SU-DHL-6 (cell line): Measurements from ENCODE around the gene RYK.
A peak's percentile ranks its signal among the peaks of the same experiment; 100 is the strongest.

ENCODE experiments used
- H2AFZ ChIP-seq: fragments of 200-600 bp; sonication (generic); 2 replicates; pipeline ENCODE4 v1.6.1; 2014; ENCODE audit warnings: low read depth, mild to moderate bottlenecking, moderate library complexity, mixed read lengths, antibody characterized with exemption, low read length; ENCODE audit not compliant: severe bottlenecking
- H3F3A ChIP-seq: fragments of 200-600 bp; shearing (Covaris generic); 2 replicates; pipeline ENCODE4 v1.6.0; 2016; ENCODE audit warnings: antibody characterized with exemption, mild to moderate bottlenecking; ENCODE audit not compliant: insufficient read depth
- H3K27ac ChIP-seq: fragments of 200-600 bp; sonication (generic); 2 replicates; pipeline ENCODE4 v1.5.1; 2016; ENCODE audit warnings: low read depth, mild to moderate bottlenecking, low read length, moderate library complexity, mixed read lengths
- H3K27me3 ChIP-seq: fragments of 200-600 bp; sonication (generic), shearing (Covaris generic); 2 replicates; pipeline ENCODE4 v1.6.0; 2014; ENCODE audit warnings: mild to moderate bottlenecking, low read length
- H3K36me3 ChIP-seq: fragments of 200-600 bp; sonication (generic); 2 replicates; pipeline ENCODE4 v1.6.1; 2014; ENCODE audit warnings: mild to moderate bottlenecking, low read length, mixed read lengths
- H3K4me2 ChIP-seq: fragments of 300-600, 200-600 bp; shearing (Covaris generic), sonication (generic); 2 replicates; pipeline ENCODE4 v1.6.0; 2014; ENCODE audit warnings: low read length, low read depth, mild to moderate bottlenecking; ENCODE audit not compliant: poor library complexity, severe bottlenecking
- H3K4me3 ChIP-seq: fragments of 200-600 bp; sonication (generic); 2 replicates; pipeline ENCODE4 v1.5.1; 2014; ENCODE audit warnings: antibody characterized with exemption, low read length, mild to moderate bottlenecking, mixed read lengths; ENCODE audit not compliant: insufficient read depth, poor library complexity, severe bottlenecking
- H3K79me2 ChIP-seq: fragments of 200-600 bp; sonication (generic); 2 replicates; pipeline ENCODE4 v1.6.1; 2014; ENCODE audit warnings: mild to moderate bottlenecking, low read length, moderate library complexity; ENCODE audit not compliant: insufficient read depth
- H3K9ac ChIP-seq: fragments of 200-600 bp; sonication (generic); 2 replicates; pipeline ENCODE4 v1.7.0; 2014; ENCODE audit warnings: mild to moderate bottlenecking, low read length
- H3K9me2 ChIP-seq: fragments of 200-600 bp; sonication (generic); replicated peaks from 2 replicates; pipeline ENCODE4 v1.6.1; 2014; ENCODE audit warnings: low read length; ENCODE audit not compliant: insufficient read depth
- H3K9me3 ChIP-seq: fragments of 200-600 bp; sonication (generic); 2 replicates; pipeline ENCODE4 v1.6.1; 2014; ENCODE audit warnings: low read length, mixed read lengths; ENCODE audit not compliant: insufficient read depth
- H4K20me1 ChIP-seq: fragments of 200-600 bp; sonication (generic); 2 replicates; pipeline ENCODE4 v1.6.1; 2014; ENCODE audit warnings: low read depth, mild to moderate bottlenecking, antibody characterized with exemption, low read length, moderate library complexity, mixed read lengths
- CTCF ChIP-seq: fragments of 200-600 bp; sonication (generic); IDR thresholded peaks from one replicate; pipeline ENCODE4 v1.5.1; 2017; ENCODE audit warnings: antibody characterized with exemption, mild to moderate bottlenecking, low read length, moderate library complexity; ENCODE audit not compliant: insufficient read depth, poor library complexity, severe bottlenecking
- EZH2phosphoT487 ChIP-seq: fragments of 200-600 bp; sonication (generic), shearing (Covaris generic); conservative IDR thresholded peaks from 2 replicates; pipeline ENCODE4 v1.6.1; 2018; ENCODE audit warnings: mild to moderate bottlenecking, antibody characterized with exemption, low read length, moderate library complexity, mixed read lengths

RYK gene

GRCh38 chr3:134198414-134198813 lies 52.2 kb downstream of the RYK start:
- H2AFZ ChIP-seq: no peak overlapping the region

DNA sequence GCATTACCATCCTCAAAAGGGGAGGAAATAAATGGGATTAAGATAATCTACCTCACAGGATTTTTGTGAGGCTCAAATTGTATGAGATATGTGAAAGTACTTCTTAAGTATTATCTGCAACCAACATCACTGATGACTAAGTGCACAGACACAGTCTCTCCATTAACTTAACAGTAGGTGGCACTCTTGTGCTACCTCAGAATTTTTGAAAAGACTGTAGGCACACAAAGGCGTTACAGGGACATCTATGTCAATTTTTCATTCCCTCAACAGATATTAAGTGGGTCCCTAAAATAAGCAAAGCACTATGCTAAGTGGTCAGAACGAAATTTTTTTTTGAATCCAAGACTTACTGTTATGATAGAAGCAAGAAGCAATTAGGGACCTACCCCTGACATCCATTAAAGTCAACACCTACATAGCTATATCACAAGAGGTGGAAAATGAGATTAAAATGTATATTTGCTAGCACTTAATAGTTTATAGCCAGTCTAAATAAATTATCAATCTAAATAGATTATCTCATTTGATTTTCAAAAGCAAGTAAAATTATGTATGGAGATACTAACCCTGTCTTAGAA lies 52.9 kb downstream of the RYK start:
- Histone ChIP-seq H3K9me2 (no peaks in the 10 kb centered on the region), H3K4me3 (no peak overlapping the region), H3K79me2 (no peaks in the 10 kb centered on the region), H3K9ac (no peak overlapping the region), H3K4me2 (no peak overlapping the region), H3K27me3 (no peaks in the 10 kb centered on the region), H4K20me1 (no peaks in the 10 kb centered on the region), H3K36me3 (no peaks in the 10 kb centered on the region), H2AFZ (no peak overlapping the region), H3F3A (no peaks in the 10 kb centered on the region), H3K9me3 (no peaks in the 10 kb centered on the region), H3K27ac (no peak overlapping the region)
- no peak for TF ChIP-seq EZH2phosphoT487
- peak; percentile 69 for TF ChIP-seq CTCF

More at GRCh38 chr3:134198414-134198813, 52.2 kb downstream of the RYK start:
- H3K27me3 ChIP-seq: no peaks in the 10 kb centered on the region
- H3K9ac ChIP-seq: no peak overlapping the region
- no peaks in the 10 kb centered on the region for H4K20me1 ChIP-seq
- no peak overlapping the region for H3K4me3 ChIP-seq
- H3K9me2 ChIP-seq: no peaks in the 10 kb centered on the region
- no peaks in the 10 kb centered on the region for H3K9me3 ChIP-seq
- no peak for TF ChIP-seq EZH2phosphoT487
- no peak for TF ChIP-seq CTCF
- no peaks in the 10 kb centered on the region for H3F3A ChIP-seq
- H3K79me2 ChIP-seq: no peaks in the 10 kb centered on the region
- no peak overlapping the region for H3K27ac ChIP-seq
- H3K36me3 ChIP-seq: no peaks in the 10 kb centered on the region
- no peak overlapping the region for H3K4me2 ChIP-seq

DNA sequence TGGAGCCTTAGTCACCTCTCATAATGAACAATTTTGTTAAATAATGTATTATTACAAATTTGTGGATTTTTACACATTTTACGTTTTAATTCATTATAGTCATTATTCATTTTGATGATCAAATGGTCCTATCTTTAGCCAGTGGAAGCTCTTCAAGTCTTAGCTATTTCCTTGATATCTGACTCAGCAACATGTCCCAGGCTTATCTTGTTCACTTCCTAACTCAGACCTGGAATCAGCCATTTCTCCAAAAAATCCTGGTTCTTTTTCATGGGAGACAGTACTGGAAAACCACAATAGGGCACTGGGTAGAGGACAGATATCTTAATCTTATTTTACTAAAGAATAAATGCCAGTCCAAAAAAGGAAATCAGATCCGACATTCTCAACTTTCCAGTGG lies 56.4 kb downstream of the RYK start:
- no peak overlapping the region for H3K9ac ChIP-seq
- H3K36me3 ChIP-seq: no peaks in the 10 kb centered on the region
- H3K79me2 ChIP-seq: no peaks in the 10 kb centered on the region
- H3K27ac ChIP-seq: no peak overlapping the region
- no peaks in the 10 kb centered on the region for H3K9me2 ChIP-seq
- H3F3A ChIP-seq: no peaks in the 10 kb centered on the region
- no peaks in the 10 kb centered on the region for H3K9me3 ChIP-seq
- TF ChIP-seq EZH2phosphoT487: no peak
- TF ChIP-seq CTCF: no peak
- H3K4me3 ChIP-seq: no peak overlapping the region
- no peak overlapping the region for H3K4me2 ChIP-seq
- no peaks in the 10 kb centered on the region for H3K27me3 ChIP-seq
- no peak overlapping the region for H2AFZ ChIP-seq
- H4K20me1 ChIP-seq: no peaks in the 10 kb centered on the region
